DND-41 (cell line): ENCODE results near the gene STK32C.

ENCODE experiments used
- CTCF ChIP-seq: IDR thresholded peaks from 2 replicates; pipeline ENCODE4 v1.5.1; 2012; ENCODE audit warnings: borderline replicate concordance, low read length, moderate library complexity, mild to moderate bottlenecking; ENCODE audit not compliant: poor library complexity, severe bottlenecking; ENCODE audit errors: extremely low read depth
- EZH2 ChIP-seq: IDR thresholded peaks from 3 replicates; pipeline ENCODE4 v1.6.1; 2012; ENCODE audit warnings: borderline replicate concordance, low read depth, mild to moderate bottlenecking, moderate library complexity, low read length, inconsistent platforms; ENCODE audit not compliant: severe bottlenecking

GRCh38 chr10:132175907-132176581 lies 131.7 kb downstream of the STK32C start:
- TF ChIP-seq CTCF = no peak
- no peak for TF ChIP-seq EZH2
